ENCODE results near the gene ARHGEF25. TPM values are rescaled to one million over a fixed set of nuclear protein-coding genes. Genes with fewer than 3 reads are reported as not detected.

Gene ARHGEF25
- total and polyA plus RNA-seq, 2 of the 13 experiments (the other 11 are each of a cell fraction or from before 2014, with no cell fraction given), result 11.5 to 12.5 TPM

DNA sequence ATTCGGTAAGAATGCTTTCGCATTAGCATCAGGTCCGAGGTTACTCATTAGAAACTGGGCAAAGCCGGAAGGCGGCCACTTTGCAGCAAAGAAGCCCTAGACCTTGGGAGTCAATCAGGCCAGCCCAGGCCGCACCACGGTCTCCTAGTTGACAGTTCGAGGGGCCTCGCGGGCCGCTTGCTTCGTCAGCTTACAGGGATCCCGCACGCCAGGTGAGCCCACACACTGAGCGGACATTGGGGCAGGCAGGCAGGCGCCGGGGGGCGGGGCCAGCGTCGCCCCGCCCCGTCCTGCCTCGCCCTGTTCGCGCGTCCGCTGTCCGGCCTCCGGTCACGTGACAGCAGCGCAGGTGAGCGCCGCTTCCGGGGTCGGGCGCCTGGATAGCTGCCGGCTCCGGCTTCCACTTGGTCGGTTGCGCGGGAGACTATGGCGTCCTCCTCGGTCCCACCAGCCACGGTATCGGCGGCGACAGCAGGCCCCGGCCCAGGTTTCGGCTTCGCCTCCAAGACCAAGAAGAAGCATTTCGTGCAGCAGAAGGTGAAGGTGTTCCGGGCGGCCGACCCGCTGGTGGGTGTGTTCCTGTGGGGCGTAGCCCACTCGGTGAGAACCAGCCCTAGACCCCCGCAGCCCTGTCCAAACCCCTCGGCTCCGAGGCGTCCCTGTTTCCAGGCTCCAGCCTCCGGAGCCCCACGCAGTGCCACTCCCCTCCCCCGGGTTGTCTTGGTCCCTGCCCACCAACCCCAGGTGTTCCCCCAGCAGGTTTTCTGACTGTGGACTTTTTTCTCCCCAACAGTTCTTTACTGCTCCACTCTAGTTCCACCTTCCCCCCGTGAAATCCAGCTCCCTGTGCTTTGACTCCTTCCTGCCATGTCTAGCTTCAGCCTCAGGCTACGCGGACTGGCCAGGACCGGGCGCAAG lies 20.1 kb upstream of the ARHGEF25 start, which contains the start of gene PIP4K2C (continued):
- TF ChIP-seq SMAD1 (CRISPR knock-in tag; IDR thresholded peaks at IDR 0.05; ENCODE audit: borderline replicate concordance, low read depth) (no peak), MED8 (CRISPR knock-in tag; IDR thresholded peaks at IDR 0.05; ENCODE audit: insufficient replicate concordance) (peak; percentile 65), SATB2 (CRISPR knock-in tag; IDR thresholded peaks at IDR 0.05) (no peak), GTF2F1 (IDR thresholded peaks at IDR 0.05; ENCODE audit: low read length) (0 out of 2 replicates have a peak, but pooled peaks have one; percentile 74), SNAPC2 (CRISPR knock-in tag; IDR thresholded peaks at IDR 0.05) (no peak), ZNF75D (CRISPR knock-in tag; IDR thresholded peaks at IDR 0.05; ENCODE audit: borderline replicate concordance) (no peak), ZBTB7A (CRISPR knock-in tag; IDR thresholded peaks at IDR 0.05) (no peak), NR2F2 (IDR thresholded peaks at IDR 0.05; ENCODE audit: borderline replicate concordance, low read depth) (no peak), MAFF (IDR thresholded peaks at IDR 0.05; ENCODE audit: low read depth, low read length) (no peak), ZNF609 (CRISPR knock-in tag; IDR thresholded peaks at IDR 0.05; ENCODE audit: borderline replicate concordance) (no peak; the same call in none of the 2 replicates), ZNF275 (CRISPR knock-in tag; IDR thresholded peaks at IDR 0.05; ENCODE audit: borderline replicate concordance) (no peak), DRAP1 (CRISPR knock-in tag; IDR thresholded peaks at IDR 0.05) (peak; percentile 26; the same call in 1 of the 2 replicates), KLF16 (CRISPR knock-in tag; IDR thresholded peaks at IDR 0.05) (no peak), ZNF383 (CRISPR knock-in tag; IDR thresholded peaks at IDR 0.05; ENCODE audit: borderline replicate concordance) (no peak)
- TF ChIP-seq, protein P1, sequence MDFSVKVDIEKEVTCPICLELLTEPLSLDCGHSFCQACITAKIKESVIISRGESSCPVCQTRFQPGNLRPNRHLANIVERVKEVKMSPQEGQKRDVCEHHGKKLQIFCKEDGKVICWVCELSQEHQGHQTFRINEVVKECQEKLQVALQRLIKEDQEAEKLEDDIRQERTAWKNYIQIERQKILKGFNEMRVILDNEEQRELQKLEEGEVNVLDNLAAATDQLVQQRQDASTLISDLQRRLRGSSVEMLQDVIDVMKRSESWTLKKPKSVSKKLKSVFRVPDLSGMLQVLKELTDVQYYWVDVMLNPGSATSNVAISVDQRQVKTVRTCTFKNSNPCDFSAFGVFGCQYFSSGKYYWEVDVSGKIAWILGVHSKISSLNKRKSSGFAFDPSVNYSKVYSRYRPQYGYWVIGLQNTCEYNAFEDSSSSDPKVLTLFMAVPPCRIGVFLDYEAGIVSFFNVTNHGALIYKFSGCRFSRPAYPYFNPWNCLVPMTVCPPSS (IDR thresholded peaks at IDR 0.05), result no peak
- TF ChIP-seq, protein P2, sequence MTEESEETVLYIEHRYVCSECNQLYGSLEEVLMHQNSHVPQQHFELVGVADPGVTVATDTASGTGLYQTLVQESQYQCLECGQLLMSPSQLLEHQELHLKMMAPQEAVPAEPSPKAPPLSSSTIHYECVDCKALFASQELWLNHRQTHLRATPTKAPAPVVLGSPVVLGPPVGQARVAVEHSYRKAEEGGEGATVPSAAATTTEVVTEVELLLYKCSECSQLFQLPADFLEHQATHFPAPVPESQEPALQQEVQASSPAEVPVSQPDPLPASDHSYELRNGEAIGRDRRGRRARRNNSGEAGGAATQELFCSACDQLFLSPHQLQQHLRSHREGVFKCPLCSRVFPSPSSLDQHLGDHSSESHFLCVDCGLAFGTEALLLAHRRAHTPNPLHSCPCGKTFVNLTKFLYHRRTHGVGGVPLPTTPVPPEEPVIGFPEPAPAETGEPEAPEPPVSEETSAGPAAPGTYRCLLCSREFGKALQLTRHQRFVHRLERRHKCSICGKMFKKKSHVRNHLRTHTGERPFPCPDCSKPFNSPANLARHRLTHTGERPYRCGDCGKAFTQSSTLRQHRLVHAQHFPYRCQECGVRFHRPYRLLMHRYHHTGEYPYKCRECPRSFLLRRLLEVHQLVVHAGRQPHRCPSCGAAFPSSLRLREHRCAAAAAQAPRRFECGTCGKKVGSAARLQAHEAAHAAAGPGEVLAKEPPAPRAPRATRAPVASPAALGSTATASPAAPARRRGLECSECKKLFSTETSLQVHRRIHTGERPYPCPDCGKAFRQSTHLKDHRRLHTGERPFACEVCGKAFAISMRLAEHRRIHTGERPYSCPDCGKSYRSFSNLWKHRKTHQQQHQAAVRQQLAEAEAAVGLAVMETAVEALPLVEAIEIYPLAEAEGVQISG (CRISPR knock-in tag; IDR thresholded peaks at IDR 0.05), result peak; percentile 43; the same call in 1 of the 2 replicates
